ENCODE data around the gene TMOD2.

The TMOD2 gene

DNA sequence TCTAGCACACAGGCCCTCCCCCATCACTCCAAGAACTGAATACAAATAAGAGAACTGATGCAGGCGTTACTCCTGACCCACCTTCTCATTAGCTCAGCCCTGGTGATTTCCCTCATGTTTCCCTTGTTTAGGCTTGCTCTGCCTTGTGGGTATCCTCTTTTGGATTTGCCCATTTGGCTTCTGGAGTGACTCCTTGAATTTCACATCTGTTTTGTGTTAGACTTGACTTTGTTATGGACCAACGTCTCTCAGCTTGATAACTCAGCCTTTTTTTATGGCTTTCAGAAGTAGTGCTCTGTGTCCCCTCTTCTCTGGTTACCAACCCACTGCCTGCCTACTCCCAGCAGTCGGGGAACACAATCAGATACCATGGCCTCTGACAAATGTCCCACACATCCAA lies 66.8 kb downstream of the TMOD2 start:
- H3K36me3 ChIP-seq (replicated peaks; ENCODE audit: insufficient read depth, low read length), result no peaks in the 10 kb centered on the region
- no peaks in the 10 kb centered on the region for H3K9me2 ChIP-seq (replicated peaks; ENCODE audit: insufficient read depth, low read length)
- no peaks in the 10 kb centered on the region for H3F3A ChIP-seq (ENCODE audit: insufficient read depth, low read length)
- no peak overlapping the region for H3K9ac ChIP-seq (ENCODE audit: low read length)
- no peaks in the 10 kb centered on the region for H3K79me2 ChIP-seq (ENCODE audit: low read length)
- H3K4me2 ChIP-seq (ENCODE audit: low read depth, low read length), result no peak overlapping the region
- no peaks in the 10 kb centered on the region for H3K4me1 ChIP-seq (ENCODE audit: low read length)
- TF ChIP-seq, protein P1, sequence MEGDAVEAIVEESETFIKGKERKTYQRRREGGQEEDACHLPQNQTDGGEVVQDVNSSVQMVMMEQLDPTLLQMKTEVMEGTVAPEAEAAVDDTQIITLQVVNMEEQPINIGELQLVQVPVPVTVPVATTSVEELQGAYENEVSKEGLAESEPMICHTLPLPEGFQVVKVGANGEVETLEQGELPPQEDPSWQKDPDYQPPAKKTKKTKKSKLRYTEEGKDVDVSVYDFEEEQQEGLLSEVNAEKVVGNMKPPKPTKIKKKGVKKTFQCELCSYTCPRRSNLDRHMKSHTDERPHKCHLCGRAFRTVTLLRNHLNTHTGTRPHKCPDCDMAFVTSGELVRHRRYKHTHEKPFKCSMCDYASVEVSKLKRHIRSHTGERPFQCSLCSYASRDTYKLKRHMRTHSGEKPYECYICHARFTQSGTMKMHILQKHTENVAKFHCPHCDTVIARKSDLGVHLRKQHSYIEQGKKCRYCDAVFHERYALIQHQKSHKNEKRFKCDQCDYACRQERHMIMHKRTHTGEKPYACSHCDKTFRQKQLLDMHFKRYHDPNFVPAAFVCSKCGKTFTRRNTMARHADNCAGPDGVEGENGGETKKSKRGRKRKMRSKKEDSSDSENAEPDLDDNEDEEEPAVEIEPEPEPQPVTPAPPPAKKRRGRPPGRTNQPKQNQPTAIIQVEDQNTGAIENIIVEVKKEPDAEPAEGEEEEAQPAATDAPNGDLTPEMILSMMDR (IDR thresholded peaks at IDR 0.05; ENCODE audit: low read length), result no peak
- TF ChIP-seq EZH2 (optimal IDR thresholded peaks at IDR 0.05; ENCODE audit: low read depth, low read length) (no peak), EZH2phosphoT487 (IDR thresholded peaks at IDR 0.05; ENCODE audit: low read length) (no peak)
- no peaks in the 10 kb centered on the region for H3K9me3 ChIP-seq (replicated peaks; ENCODE audit: insufficient read depth, low read length)
- DNase-seq, result no peak
- H2AFZ ChIP-seq (ENCODE audit: low read length), result no peak overlapping the region
- H4K20me1 ChIP-seq (ENCODE audit: insufficient read depth, low read length), result no peaks in the 10 kb centered on the region
- H3K27me3 ChIP-seq (replicated peaks; ENCODE audit: insufficient read depth, low read length), result no peaks in the 10 kb centered on the region
- no peak overlapping the region for H3K4me3 ChIP-seq (ENCODE audit: low read length)
- no peak overlapping the region for H3K27ac ChIP-seq (ENCODE audit: low read length)

DNA sequence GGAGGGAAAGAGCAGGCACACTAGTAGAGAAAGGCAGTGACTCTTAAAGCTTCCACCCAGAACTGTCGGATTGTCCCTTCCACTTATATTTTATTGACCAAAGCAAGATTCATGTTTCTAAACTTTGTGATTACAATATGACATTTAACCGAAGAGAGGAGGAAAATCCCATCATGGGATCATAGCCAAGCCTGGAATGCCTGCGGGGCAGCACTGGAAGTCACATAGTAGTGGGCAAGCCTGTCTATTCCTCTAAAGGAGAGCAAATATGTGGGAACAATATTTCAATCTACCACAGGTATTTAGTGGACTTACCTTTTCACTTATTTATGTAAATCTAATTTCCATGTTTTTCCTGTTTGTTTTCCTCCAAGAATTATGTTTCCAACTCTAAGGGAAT lies 74.3 kb downstream of the TMOD2 start:
- Histone ChIP-seq H2AFZ (ENCODE audit: low read length) (no peak overlapping the region), H3K4me1 (ENCODE audit: low read length) (no peaks in the 10 kb centered on the region), H3K9me3 (replicated peaks; ENCODE audit: insufficient read depth, low read length) (no peaks in the 10 kb centered on the region), H3K9me2 (replicated peaks; ENCODE audit: insufficient read depth, low read length) (no peaks in the 10 kb centered on the region), H3K79me2 (ENCODE audit: low read length) (peaks cover 9% of the 10 kb centered on the region), H3K4me3 (ENCODE audit: low read length) (no peak overlapping the region), H3K27ac (ENCODE audit: low read length) (no peak overlapping the region), H3K36me3 (replicated peaks; ENCODE audit: insufficient read depth, low read length) (no peaks in the 10 kb centered on the region), H4K20me1 (ENCODE audit: insufficient read depth, low read length) (no peaks in the 10 kb centered on the region), H3K4me2 (ENCODE audit: low read depth, low read length) (no peak overlapping the region), H3F3A (ENCODE audit: insufficient read depth, low read length) (0 out of 2 replicates have a peak, but pooled peaks cover 8% of the 10 kb centered on the region), H3K27me3 (replicated peaks; ENCODE audit: insufficient read depth, low read length) (no peaks in the 10 kb centered on the region), H3K9ac (ENCODE audit: low read length) (no peak overlapping the region)
- TF ChIP-seq, protein P1 (IDR thresholded peaks at IDR 0.05; ENCODE audit: low read length), result no peak
- no peak for TF ChIP-seq EZH2phosphoT487 (IDR thresholded peaks at IDR 0.05; ENCODE audit: low read length)
- TF ChIP-seq EZH2 (optimal IDR thresholded peaks at IDR 0.05; ENCODE audit: low read depth, low read length), result no peak
- no peak for DNase-seq

DNA sequence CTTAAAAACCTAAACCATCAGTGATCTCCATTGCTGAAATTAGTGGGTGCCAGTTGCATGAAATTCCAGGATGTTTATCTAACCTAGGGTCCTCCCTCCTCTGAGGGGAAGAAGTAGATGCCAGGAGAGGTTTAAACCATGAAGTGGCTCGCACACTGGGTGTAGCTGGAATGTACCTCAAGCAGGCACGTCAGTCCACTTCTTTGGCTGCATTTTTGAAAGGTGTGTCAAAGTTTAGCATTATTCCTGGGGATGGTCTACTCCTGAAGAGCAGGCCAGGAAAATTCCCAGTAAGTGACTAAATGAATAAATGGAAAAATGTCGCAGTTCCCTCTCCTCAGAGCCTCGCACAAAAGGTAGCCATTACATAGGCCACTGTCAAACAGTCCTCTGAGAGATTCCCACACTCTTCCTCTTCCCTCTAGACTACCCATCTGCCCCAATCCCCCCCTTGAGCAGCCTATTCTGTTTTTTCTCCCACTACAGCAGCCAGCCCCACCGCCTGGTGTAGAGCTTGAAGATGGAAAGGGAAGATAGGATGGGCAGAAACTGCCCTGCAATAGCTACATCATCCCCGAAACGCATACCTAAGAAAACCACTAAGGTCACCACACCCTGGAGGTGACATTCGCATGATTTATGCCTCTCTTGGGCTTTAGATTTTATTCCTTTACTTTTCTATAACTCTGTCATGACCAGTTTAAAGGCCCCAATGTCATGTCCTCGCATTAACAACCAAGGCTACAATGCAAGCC lies 77.4 kb downstream of the TMOD2 start:
- H3K79me2 ChIP-seq (ENCODE audit: low read length), result peaks cover 39% of the 10 kb centered on the region
- H3K4me2 ChIP-seq (ENCODE audit: low read depth, low read length), result peak overlapping the region; percentile 66
- no peaks in the 10 kb centered on the region for H3K9me3 ChIP-seq (replicated peaks; ENCODE audit: insufficient read depth, low read length)
- no peaks in the 10 kb centered on the region for H3K27me3 ChIP-seq (replicated peaks; ENCODE audit: insufficient read depth, low read length)
- H3K9ac ChIP-seq (ENCODE audit: low read length), result no peak overlapping the region
- H4K20me1 ChIP-seq (ENCODE audit: insufficient read depth, low read length), result 0 out of 2 replicates have a peak, but pooled peaks cover 3% of the 10 kb centered on the region
- no peak for DNase-seq
- H3F3A ChIP-seq (ENCODE audit: insufficient read depth, low read length), result 0 out of 2 replicates have a peak, but pooled peaks cover 8% of the 10 kb centered on the region
- no peaks in the 10 kb centered on the region for H3K36me3 ChIP-seq (replicated peaks; ENCODE audit: insufficient read depth, low read length)
- H3K9me2 ChIP-seq (replicated peaks; ENCODE audit: insufficient read depth, low read length), result no peaks in the 10 kb centered on the region
- H3K27ac ChIP-seq (ENCODE audit: low read length), result no peak overlapping the region
- peak overlapping the region; percentile 75; the same call in 1 of the 2 replicates for H2AFZ ChIP-seq (ENCODE audit: low read length)
- TF ChIP-seq EZH2 (optimal IDR thresholded peaks at IDR 0.05; ENCODE audit: low read depth, low read length) (no peak), EZH2phosphoT487 (IDR thresholded peaks at IDR 0.05; ENCODE audit: low read length) (no peak)
- TF ChIP-seq, protein P1 (IDR thresholded peaks at IDR 0.05; ENCODE audit: low read length), result no peak
- H3K4me1 ChIP-seq (ENCODE audit: low read length), result peaks cover 10% of the 10 kb centered on the region
- no peak overlapping the region for H3K4me3 ChIP-seq (ENCODE audit: low read length)

Data from MM.1S (cell line).